Measurements from ENCODE around the gene MRPS15.
A peak's percentile ranks its signal among the peaks of the same experiment; 100 is the strongest.
"Not testable (repeated sequence)": the region's sequence is repeated elsewhere in the genome, so short reads cannot be mapped to it uniquely, and the experiment has no call there.

The MRPS15 gene

GRCh38 chr1:36482724-36483388 is 18.7 kb upstream of the MRPS15 start, which contains the start of gene CSF3R:
TSS of gene CSF3R (minus strand) at chr1:36482913. CDS start at chr1:36479496, 3,417 bp downstream.
- DNase-seq (ENCODE audit: low read depth): no peak

GRCh38 chr1:36481771-36482723 is 17.9 kb upstream of the MRPS15 start:
- DNase-seq (ENCODE audit: low read depth): no peak

GRCh38 chr1:36481091-36481490 is 16.9 kb upstream of the MRPS15 start:
- no peak for DNase-seq (ENCODE audit: low read depth)

GRCh38 chr1:36480161-36480560 is 16.0 kb upstream of the MRPS15 start:
- no peak for DNase-seq (ENCODE audit: low read depth)

GRCh38 chr1:36479505-36480051 is 15.4 kb upstream of the MRPS15 start:
- DNase-seq (ENCODE audit: low read depth): peak; percentile 16

- DNase-seq (ENCODE audit: low read depth): not testable (repeated sequence)
Measured at GRCh38 chr1:36477615-36478014, 13.4 kb upstream of the MRPS15 start.

- DNase-seq (ENCODE audit: low read depth): no peak
Measured at GRCh38 chr1:36476945-36477344, 12.8 kb upstream of the MRPS15 start.

- no peak for DNase-seq (ENCODE audit: low read depth)
Measured at GRCh38 chr1:36475910-36476604, 11.9 kb upstream of the MRPS15 start.

- DNase-seq (ENCODE audit: low read depth): no peak
Measured at GRCh38 chr1:36475341-36475740, 11.2 kb upstream of the MRPS15 start.

GRCh38 chr1:36472656-36473055 is 8.5 kb upstream of the MRPS15 start:
- no peak for DNase-seq (ENCODE audit: low read depth)

GRCh38 chr1:36471830-36472641 is 7.9 kb upstream of the MRPS15 start:
- no peak for DNase-seq (ENCODE audit: low read depth)

GRCh38 chr1:36469163-36469562 is 5.0 kb upstream of the MRPS15 start:
- no peak for DNase-seq (ENCODE audit: low read depth)

- no peak for DNase-seq (ENCODE audit: low read depth)
Measured at GRCh38 chr1:36467700-36468455, 3.7 kb upstream of the MRPS15 start.

GRCh38 chr1:36467027-36467410 is 2.8 kb upstream of the MRPS15 start:
- DNase-seq (ENCODE audit: low read depth): no peak

- DNase-seq (ENCODE audit: low read depth): no peak
Measured at GRCh38 chr1:36466370-36467026, 2.3 kb upstream of the MRPS15 start.

GRCh38 chr1:36465731-36466369 is 1.7 kb upstream of the MRPS15 start:
- DNase-seq (ENCODE audit: low read depth): peak; percentile 49

GRCh38 chr1:36464605-36465393 is 615 bp upstream of the MRPS15 start:
- DNase-seq (ENCODE audit: low read depth): no peak

GRCh38 chr1:36463463-36463802 is 751 bp downstream of the MRPS15 start:
- DNase-seq (ENCODE audit: low read depth): no peak

GRCh38 chr1:36458910-36459309 is 5.3 kb downstream of the MRPS15 start:
- DNase-seq (ENCODE audit: low read depth): peak; percentile 30
